K562 (cell line): ENCODE results near the gene LOXL4. TPM values are rescaled to one million over a fixed set of nuclear protein-coding genes. Genes with fewer than 3 reads are reported as not detected.
A peak's percentile ranks its signal among the peaks of the same experiment; 100 is the strongest.

ENCODE experiments used
- ATAC-seq: fragments of 200-7000 bp; cut with Tn5 transposase; 3 replicates; pipeline ENCODE4 v1.9.1; 2020; ENCODE audit warnings: moderate library complexity
- BruUV-seq: library from RNA; stranded (reverse); fragments of 400-500 nt; replicated peaks from 2 replicates; lab custom pipeline; 2021; lab: Mats Ljungman, UMichigan
- CTCF ChIA-PET: fragments of 300-600 bp; formaldehyde crosslinking; extraction: SDS; loops from one replicate; lab custom pipeline; 2021; ENCODE audit warnings: low intra/inter-chr PET ratio; lab: Yijun Ruan, JAX
- POLR2A ChIA-PET: fragments of 300-600, 350-650 bp; sonication (Branson Sonifier 250); formaldehyde crosslinking; extraction: SDS; loops from one replicate; lab custom pipeline; 2021; ENCODE audit warnings: antibody characterized with exemption, inconsistent platforms; lab: Yijun Ruan, JAX
- DNase-seq, 4 experiments: peaks; one replicate each; pipeline versions ENCODE4 v3.0.0 to v3.0.0-alpha.2; 2011 to 2018; ENCODE audit warnings: low spot score in 3 of 4, mixed read lengths in 3 of 4; ENCODE audit errors: extremely low read depth in 1 of 4
- FAIRE-seq: peaks from 2 replicates; lab custom pipeline; 2011; peaks lifted over from hg19 to GRCh38; lab: Jason Lieb, UNC
- H2AFZ ChIP-seq: 2 replicates; pipeline ENCODE4 v1.6.0; 2011; ENCODE audit warnings: low read depth, low read length, control low read depth, inconsistent platforms
- H3K27ac ChIP-seq: fragments of 200-600 bp; 3 replicates; pipeline ENCODE4 v1.8.0; 2011; ENCODE audit warnings: low read depth, mild to moderate bottlenecking, control low read depth, inconsistent platforms, low read length, moderate library complexity, mixed read lengths; ENCODE audit errors: extremely low read depth
- H3K27me3 ChIP-seq, 2 experiments: fragments of 300-600 bp in 1 of 2; 2 replicates in 1 of 2; 3 replicates in 1 of 2; pipeline versions ENCODE4 v1.6.0 to v1.8.0; 2011; ENCODE audit warnings: inconsistent platforms in 2 of 2, low read length in 2 of 2, mild to moderate bottlenecking in 1 of 2, mixed read lengths in 1 of 2, moderate library complexity in 1 of 2; ENCODE audit not compliant: control insufficient read depth in 2 of 2, insufficient read depth in 2 of 2
- H3K36me3 ChIP-seq: fragments of 300-600 bp; 3 replicates; pipeline ENCODE4 v1.8.0; 2011; ENCODE audit warnings: mild to moderate bottlenecking, low read length, inconsistent platforms; ENCODE audit not compliant: control insufficient read depth, insufficient read depth
- H3K4me1 ChIP-seq, 2 experiments: fragments of 200-600 bp in 1 of 2; replicated peaks in 1 of 2; 2 replicates in 1 of 2; 3 replicates in 1 of 2; pipeline versions ENCODE4 v1.5.1 to v1.8.0; 2011; ENCODE audit warnings: inconsistent platforms in 2 of 2, low read length in 2 of 2, mild to moderate bottlenecking in 1 of 2, mixed read lengths in 1 of 2, moderate library complexity in 1 of 2; ENCODE audit not compliant: control insufficient read depth in 2 of 2, insufficient read depth in 2 of 2
- H3K4me2 ChIP-seq: 2 replicates; pipeline ENCODE4 v1.6.1; 2011; ENCODE audit warnings: low read length, control low read depth, inconsistent platforms, mixed read lengths; ENCODE audit not compliant: insufficient read depth
- H3K4me3 ChIP-seq: fragments of 200-600 bp; sonication (generic), shearing (Covaris generic); 2 replicates; pipeline ENCODE4 v1.5.1; 2016; ENCODE audit warnings: control low read depth, inconsistent platforms
- H3K79me2 ChIP-seq: fragments of 200-600 bp; 3 replicates; pipeline ENCODE4 v1.8.0; 2011; ENCODE audit warnings: low read length, inconsistent platforms; ENCODE audit not compliant: control insufficient read depth, insufficient read depth
- H3K9ac ChIP-seq, 2 experiments: 2 replicates each; pipeline versions ENCODE4 v1.6.0 to v1.6.1; 2011; ENCODE audit warnings: low read depth in 2 of 2, low read length in 2 of 2, control low read depth in 1 of 2, inconsistent platforms in 1 of 2, mild to moderate bottlenecking in 1 of 2, mixed read lengths in 1 of 2; ENCODE audit not compliant: insufficient read depth in 1 of 2
- H3K9me1 ChIP-seq: one replicate; pipeline ENCODE4 v1.6.0; 2011; ENCODE audit warnings: inconsistent platforms, mild to moderate bottlenecking, low read length, moderate library complexity; ENCODE audit not compliant: control insufficient read depth, insufficient read depth
- H3K9me3 ChIP-seq: replicated peaks from 2 replicates; pipeline ENCODE4 v1.5.1; 2011; ENCODE audit warnings: low read depth, low read length, inconsistent platforms; ENCODE audit not compliant: control insufficient read depth, insufficient read depth
- H4K20me1 ChIP-seq: replicated peaks from 2 replicates; pipeline ENCODE4 v1.6.1; 2011; ENCODE audit warnings: low read length, inconsistent platforms, mixed read lengths; ENCODE audit not compliant: control insufficient read depth, insufficient read depth
- C11orf30 ChIP-seq: fragments of 450-650 bp; IDR thresholded peaks from 2 replicates; pipeline ENCODE4 v1.6.1; 2016; ENCODE audit warnings: low read depth, mild to moderate bottlenecking
- NFATC3 ChIP-seq: fragments of 450-650 bp; IDR thresholded peaks from 2 replicates; pipeline ENCODE4 v1.6.1; 2017; ENCODE audit warnings: mild to moderate bottlenecking
- POLR2G ChIP-seq: fragments of 200-400 bp; formaldehyde crosslinking; IDR thresholded peaks from 2 replicates; pipeline ENCODE4 v1.6.1; 2017; ENCODE audit warnings: low read depth, mild to moderate bottlenecking, antibody characterized with exemption, low read length, moderate library complexity
- SRSF9 ChIP-seq: fragments of 200-400 bp; formaldehyde crosslinking; IDR thresholded peaks from 2 replicates; pipeline ENCODE4 v1.6.1; 2017; ENCODE audit warnings: low read depth, low read length, borderline replicate concordance
- THRA ChIP-seq: fragments of 450-650 bp; IDR thresholded peaks from 2 replicates; pipeline ENCODE4 v1.6.1; 2017; ENCODE audit warnings: mild to moderate bottlenecking, moderate library complexity
- ZBTB8A ChIP-seq: fragments of 450-650 bp; IDR thresholded peaks from 2 replicates; pipeline ENCODE4 v1.6.1; 2018; ENCODE audit warnings: mild to moderate bottlenecking, moderate library complexity; ENCODE audit not compliant: partially characterized antibody
- ZFPM2 ChIP-seq: fragments of 250-450 bp; sonication (Bioruptor Pico); IDR thresholded peaks from 2 replicates; pipeline ENCODE4 v1.5.1; 2022; ENCODE audit warnings: mild to moderate bottlenecking
- ZNF274 ChIP-seq: IDR thresholded peaks from 2 replicates; pipeline ENCODE4 v1.6.1; 2011; ENCODE audit warnings: low read depth, mild to moderate bottlenecking, low read length, moderate library complexity, borderline replicate concordance
- WGBS: fragments of 100-300 bp; shearing (Covaris generic); methylation state at CpG from one replicate; pipeline ENCODE4 v1.1.6; 2016; ENCODE audit warnings: low coverage, mixed read lengths; ENCODE audit not compliant: insufficient coverage; ENCODE audit errors: missing lambda C conversion rate; 5-methylcytosine and 5-hydroxymethylcytosine counted together
- in situ Hi-C: fragments of 300-500 bp; cut with MboI; formaldehyde crosslinking; loops from 4 replicates; pipeline ENCODE4 v1.15.0; 2018; ENCODE audit warnings: inconsistent platforms, mixed read lengths
- intact Hi-C: fragments of 100-400 bp; cut with micrococcal nuclease; formaldehyde crosslinking; loops from 2 replicates; pipeline ENCODE4 v1.14.2; 2022
- polyA plus RNA-seq, 8 experiments: library from polyadenylated mRNA; depleted of rRNA in 4 of 8; stranded (reverse) in 5 of 8; unstranded in 3 of 8; fragments of >200 nt; fragmentation: Nextera tagmentation in 2 of 8; fragmentation: Illumina TruSeq in 1 of 8; extraction: Ambion mirVana in 2 of 8; extraction: Trizol in 1 of 8; gene quantifications; 2 replicates each; pipeline versions ENCODE4 v1.2.1 to v1.2.3, GENCODE V29; 2011 to 2014; ENCODE audit warnings: inconsistent platforms in 1 of 8, missing spikeins in 1 of 8
- total RNA-seq, 7 experiments: library from RNA; depleted of rRNA in 6 of 7; stranded (reverse); fragments of >200 nt in 6 of 7; fragmentation: Illumina TruSeq in 2 of 7; extraction: Trizol in 2 of 7; gene quantifications; 2 replicates each; pipeline versions ENCODE4 v1.2.1 to v1.2.3, GENCODE V29; 2011 to 2021; ENCODE audit warnings: low replicate concordance in 1 of 7

Gene LOXL4
- total and polyA plus RNA-seq, 9 of the 15 experiments (the other 6 are each of a cell fraction or from before 2014, with no cell fraction given) = 0.03 to 0.35 (median 0.05) TPM; not detected in 3

GRCh38 chr10:98255146-98255877 lies 12.7 kb downstream of the LOXL4 start:
- intact Hi-C loops (no loop called here), in situ Hi-C loops (no loop called here)
- Histone ChIP-seq H3K36me3 (no peaks in the 10 kb centered on the region), H4K20me1 (no peaks in the 10 kb centered on the region), H3K9me1 (no peaks in the 10 kb centered on the region), H3K27me3 (no peaks in the 10 kb centered on the region), H3K4me1 (peaks cover 8 to 10% of the 10 kb centered on the region in 2 experiments), H3K9ac (no peak overlapping the region), H3K4me2 (no peak overlapping the region), H3K79me2 (no peaks in the 10 kb centered on the region), H3K9me3 (no peaks in the 10 kb centered on the region), H2AFZ (no peak overlapping the region), H3K27ac (no peak overlapping the region)
- ATAC-seq = no peak
- no peak for DNase-seq
- FAIRE-seq = no peak
- POLR2A ChIA-PET = interaction anchor here (0.6 kb wide), 1 partner anchor 1214 kb away, joined by 3 read pairs; no protein-coding TSS in a partner anchor
- CTCF ChIA-PET = no interaction called here
- TF ChIP-seq ZBTB8A (no peak), POLR2G (0 out of 2 replicates have a peak, but pooled peaks have one; percentile 16)
- TF ChIP-seq, all 486 proteins: peak for 1
- 69% methylated on average over 13 of the region's 17 CpGs for WGBS
- no peak overlapping the region for H3K4me3 ChIP-seq
- no TSS peak for BruUV-seq

- no TSS peak for BruUV-seq
- intact Hi-C loops = no loop called here
- Histone ChIP-seq H3K27ac (no peak overlapping the region), H3K9ac (0 out of 4 replicates have a peak overlapping the region, but pooled peaks of 1 of the 2 experiments have one; percentile 58), H3K27me3 (no peaks in the 10 kb centered on the region), H3K9me3 (no peaks in the 10 kb centered on the region), H3K4me1 (peaks cover under 1 to 5% of the 10 kb centered on the region in 2 experiments; a peak in 3 of 5 replicates), H3K36me3 (no peaks in the 10 kb centered on the region), H3K79me2 (no peaks in the 10 kb centered on the region)
- in situ Hi-C loops = no loop called here
- CTCF ChIA-PET = no interaction called here
- ATAC-seq = no peak
- TF ChIP-seq SRSF9 (no peak), C11orf30 (no peak), ZNF274 (no peak), ZFPM2 (no peak), NFATC3 (no peak), THRA (no peak)
- TF ChIP-seq, all 486 proteins: peak for 0
- Histone ChIP-seq H2AFZ (no peak overlapping the region), H3K9me1 (no peaks in the 10 kb centered on the region), H3K4me3 (no peak overlapping the region), H4K20me1 (no peaks in the 10 kb centered on the region), H3K4me2 (no peak overlapping the region)
- POLR2A ChIA-PET = interaction anchor here (0.7 to 1.1 kb wide), 2 partner anchors 12 to 217 kb away, joined by 3 read pairs; no protein-coding TSS in a partner anchor
- WGBS = 46% methylated on average over 9 of the region's 10 CpGs
- FAIRE-seq (no peak), DNase-seq (no peak)
Measured at GRCh38 chr10:98254234-98254974, 13.6 kb downstream of the LOXL4 start.
